ENCODE results near the gene SEMA5B.

SEMA5B gene

GRCh38 chr3:123027292-123028232 is at the start of gene SEMA5B:
Gene SEMA5B (minus strand): TSS chr3:123027763. CDS start chr3:122961263, 66,500 bp downstream.
- no peak for DNase-seq

DNA sequence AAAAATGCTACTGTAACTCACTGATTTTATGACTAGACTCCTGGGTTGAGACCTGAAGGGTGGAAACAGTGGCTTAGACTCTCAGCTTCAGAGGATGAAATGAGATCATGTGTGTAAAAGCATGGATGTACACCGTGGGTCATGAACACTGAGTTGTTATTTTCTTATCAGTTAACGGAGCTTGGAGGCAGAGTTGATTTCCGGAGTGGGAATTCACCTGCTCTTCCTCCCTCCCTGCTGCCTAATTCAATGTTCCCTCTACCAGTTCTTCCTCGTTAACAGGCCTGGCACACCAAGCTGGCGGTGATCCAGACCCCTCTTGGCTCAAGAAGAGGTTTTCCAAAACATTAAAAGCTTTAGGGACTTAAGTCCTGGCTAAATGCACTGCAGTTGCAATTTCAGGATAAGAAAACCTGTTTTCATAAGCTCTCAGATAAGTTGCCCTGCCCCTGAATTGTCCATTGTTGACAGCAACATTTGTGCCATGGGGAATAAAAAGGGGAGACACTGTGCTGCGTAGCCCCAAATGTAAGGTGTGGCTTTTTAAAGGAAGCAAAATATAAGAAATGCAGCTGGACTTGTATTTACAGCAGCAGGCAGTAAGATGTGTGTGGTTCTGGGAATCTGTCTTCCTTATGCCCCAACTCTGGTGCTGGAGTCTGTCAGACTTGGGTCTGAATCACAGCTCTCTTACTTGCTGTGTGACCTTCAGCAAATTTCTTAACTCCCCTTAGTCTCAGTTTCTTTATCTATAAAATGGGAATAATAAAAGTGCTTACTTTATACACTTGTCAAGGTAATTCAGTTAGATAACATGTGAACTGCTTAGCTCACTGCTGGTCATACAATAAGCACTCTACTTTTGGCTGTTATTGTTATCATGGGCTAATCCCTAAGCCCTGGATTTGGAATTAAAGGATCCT is 49.2 kb upstream of the SEMA5B start:
- no peak for DNase-seq

- no peak for DNase-seq
These were observed 48.5 kb upstream of the SEMA5B start for GRCh38 chr3:123076112-123076495.

DNA sequence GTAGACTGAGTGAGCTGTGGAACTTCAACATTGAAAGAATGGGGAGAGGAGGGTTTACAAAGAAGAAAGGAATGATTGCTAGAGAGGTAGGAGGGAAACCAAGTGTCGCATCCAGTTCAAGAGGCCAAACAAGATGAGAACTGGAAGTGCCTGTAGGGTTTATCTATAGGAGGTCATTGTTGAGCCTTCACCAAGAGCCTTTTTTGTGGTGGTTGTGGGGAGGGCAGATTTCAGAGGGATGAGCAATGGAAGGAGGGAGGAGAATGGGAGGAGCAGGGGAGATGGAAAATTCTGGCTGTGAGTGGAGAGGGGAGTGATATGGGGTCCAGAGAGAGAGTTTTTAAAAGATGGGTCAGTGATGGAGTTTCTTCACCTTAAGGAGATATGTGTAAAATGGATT is 47.8 kb upstream of the SEMA5B start:
- no peak for DNase-seq

DNA sequence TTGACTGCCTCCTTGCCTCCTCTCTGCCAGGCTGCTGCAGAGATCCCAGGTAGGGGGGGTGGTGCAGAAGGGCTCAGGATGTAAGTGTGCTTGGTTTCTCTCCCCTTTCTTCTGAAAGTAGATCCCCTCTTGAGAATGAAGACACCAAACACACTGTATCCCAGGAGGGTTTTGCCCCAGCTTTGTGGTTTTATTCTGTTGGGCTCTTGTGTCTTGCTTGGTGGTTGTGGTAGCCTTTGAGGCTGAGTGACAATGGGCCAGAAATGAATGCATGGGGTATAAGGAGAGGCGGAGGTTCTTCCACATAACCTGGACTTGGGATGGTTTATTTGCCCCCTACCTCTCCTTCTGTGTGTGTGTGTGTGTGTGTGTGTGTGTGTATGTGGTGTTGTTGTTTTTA is 45.0 kb upstream of the SEMA5B start:
- no peak for DNase-seq

DNA sequence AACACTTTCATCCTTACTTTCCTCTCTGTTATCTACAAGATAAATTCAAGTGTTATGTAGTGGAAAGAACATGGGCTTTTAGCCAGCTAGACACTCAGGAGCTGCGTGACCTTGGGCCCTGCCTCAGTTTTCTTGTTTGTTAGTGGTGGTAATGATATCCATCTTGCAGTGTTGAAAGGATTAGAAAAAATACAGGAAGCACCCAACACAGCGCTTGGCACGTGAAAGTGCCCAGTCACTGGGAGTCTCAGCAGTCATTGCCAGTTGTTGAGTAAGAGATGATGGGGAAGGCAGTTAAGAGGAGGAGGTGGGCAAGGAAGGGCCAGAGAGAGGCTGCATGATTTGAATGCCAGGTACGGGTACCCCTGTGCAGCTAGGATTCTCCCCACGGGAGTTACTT is 44.6 kb upstream of the SEMA5B start:
- no peak for DNase-seq

GRCh38 chr3:123071581-123071980 is 44.0 kb upstream of the SEMA5B start:
- no peak for DNase-seq

DNA sequence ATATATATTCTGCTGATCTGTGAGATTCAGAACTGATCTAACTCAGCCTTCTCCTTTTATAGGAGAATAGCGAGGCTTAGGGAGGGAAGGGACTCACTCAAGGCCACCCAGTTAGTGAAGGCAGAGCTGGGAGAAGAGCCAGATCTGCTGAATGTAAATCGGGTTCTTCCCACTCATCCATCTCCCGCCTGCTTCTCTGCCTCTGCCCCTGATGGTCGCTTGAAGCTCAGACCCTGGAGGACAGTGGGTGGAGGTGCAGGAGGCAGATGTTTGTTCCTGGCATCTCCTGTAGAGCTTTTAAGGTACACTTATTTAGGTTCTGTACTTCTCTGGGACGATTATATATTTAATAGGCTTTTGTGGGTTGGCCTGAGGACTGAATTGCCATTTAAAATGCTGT is 43.6 kb upstream of the SEMA5B start:
- DNase-seq = no peak

- no peak for DNase-seq
These were observed 42.9 kb upstream of the SEMA5B start for GRCh38 chr3:123070510-123070909.

GRCh38 chr3:123068601-123069381 is 41.2 kb upstream of the SEMA5B start:
- DNase-seq = no peak

DNA sequence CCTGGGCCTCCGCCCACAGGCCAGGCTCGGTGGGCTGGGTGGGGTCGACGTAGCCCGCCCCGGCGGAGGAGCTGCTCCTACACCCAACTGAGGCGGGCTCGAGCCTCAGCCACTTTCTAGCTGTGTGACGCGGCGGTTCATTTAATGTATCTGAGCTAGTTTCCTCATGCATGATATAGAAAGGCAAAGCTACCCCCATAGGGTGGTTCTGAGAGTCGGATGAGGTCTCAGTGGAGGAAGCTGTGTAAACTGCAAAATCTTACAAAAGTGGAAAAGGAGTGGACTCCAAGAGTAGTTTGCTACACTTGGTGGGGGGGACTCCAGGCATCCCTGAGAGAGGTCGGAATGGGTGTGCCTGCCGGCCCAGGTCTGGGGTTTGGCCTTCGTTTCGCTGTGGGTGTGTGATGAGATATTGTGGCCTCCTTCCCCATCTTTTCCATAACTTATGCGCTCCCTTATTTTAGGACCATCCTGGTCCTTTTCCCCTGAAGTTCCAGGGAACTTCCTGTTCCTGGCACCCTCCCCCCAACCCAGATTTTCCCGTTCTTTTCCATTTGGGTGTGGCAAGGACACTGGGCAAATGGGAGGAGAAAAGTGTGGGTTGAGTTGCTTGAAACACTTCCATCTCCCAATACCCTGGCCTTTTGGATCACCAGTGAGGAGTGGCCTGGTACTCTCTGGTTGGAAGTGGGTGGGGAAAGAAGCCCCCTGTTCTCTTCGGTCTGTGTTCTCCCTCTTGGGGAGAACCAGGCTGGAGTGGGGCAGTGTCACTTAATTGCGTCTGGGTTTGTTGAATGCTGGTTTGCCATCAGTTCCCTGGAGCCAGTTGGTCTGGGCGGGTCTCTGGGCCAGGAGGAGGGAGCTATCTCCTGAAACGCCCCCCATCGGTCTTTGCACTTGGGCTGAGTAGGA is 40.4 kb upstream of the SEMA5B start:
- no peak for DNase-seq

DNA sequence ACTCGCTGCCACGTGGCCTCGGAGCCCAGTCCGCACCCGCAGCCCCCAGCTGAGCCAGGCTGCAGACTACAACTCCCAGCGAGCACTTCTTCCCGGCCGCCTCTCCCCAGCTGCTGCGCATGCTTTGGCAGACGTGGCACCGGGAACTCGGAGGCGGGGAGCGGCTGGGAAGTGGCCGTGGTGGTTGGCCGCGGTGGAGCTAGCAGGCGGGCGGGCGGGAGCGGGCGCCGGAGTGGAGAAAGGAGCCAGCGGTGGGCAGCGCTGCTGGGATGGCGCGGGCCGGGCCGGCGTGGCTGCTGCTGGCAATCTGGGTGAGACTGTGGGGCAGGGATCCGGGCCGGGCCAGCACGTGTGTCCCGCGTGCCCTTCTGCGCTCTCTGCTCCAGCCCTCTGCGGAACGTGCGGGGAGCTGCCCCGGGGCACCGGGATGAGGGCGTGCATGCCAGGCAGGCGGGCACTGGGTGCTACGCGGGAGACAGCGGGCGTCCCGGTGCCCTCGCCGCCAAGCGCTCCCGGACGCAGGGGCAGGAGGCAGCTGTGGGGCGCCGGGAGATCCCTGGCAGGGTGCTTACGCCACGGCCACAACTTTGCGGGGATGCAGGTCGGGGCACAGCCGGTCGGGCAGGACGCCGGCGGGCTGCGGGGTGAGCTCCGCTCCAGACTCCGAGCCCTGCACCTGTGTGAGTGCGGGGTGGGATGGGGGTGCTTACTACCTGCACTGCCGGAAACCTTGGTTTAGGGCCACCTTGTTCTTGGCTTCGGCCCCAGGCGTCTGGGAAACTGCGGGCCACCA is 39.5 kb upstream of the SEMA5B start, which contains the start of gene PDIA5:
TSS of gene PDIA5 (plus strand) at position 130 of the 793 bp plus-strand sequence. CDS start at position 270, 140 bp downstream.
- peak; percentile 75 for DNase-seq

DNA sequence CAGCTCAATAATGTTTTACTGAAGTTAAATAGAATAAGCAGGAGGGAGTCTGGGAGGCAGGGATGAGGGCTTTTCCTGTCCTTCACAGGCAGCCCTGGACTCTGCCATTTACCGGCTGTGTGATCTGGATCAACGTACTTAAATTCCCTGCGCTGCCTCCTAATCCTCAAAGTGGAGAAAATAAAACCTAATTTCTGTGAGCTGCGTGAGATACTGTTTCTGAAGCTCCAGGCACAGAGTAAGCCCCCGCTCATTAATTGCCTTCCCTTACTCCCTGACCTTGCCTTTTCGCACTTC is 39.0 kb upstream of the SEMA5B start:
- DNase-seq = no peak

DNA sequence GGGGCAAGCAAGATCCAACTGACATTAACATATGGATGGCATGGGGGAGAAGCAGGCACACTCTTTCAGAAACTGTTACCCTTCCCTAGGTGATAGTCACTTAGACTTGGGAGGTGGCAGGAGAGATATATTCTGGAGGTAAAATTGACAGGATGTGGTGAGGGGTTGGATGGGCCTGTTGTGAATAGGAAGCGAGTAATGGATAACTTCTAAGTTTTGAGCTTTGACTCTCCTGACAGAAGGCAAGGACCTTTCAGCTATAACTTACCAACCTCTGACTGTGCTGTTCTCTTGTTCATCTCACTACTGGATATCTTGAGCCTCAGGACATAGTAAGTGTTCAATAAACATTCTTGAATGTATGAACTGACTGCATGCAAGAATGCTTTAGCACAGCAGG is 37.4 kb upstream of the SEMA5B start:
- no peak for DNase-seq

- no peak for DNase-seq
These were observed 36.9 kb upstream of the SEMA5B start for GRCh38 chr3:123064506-123064905.

DNA sequence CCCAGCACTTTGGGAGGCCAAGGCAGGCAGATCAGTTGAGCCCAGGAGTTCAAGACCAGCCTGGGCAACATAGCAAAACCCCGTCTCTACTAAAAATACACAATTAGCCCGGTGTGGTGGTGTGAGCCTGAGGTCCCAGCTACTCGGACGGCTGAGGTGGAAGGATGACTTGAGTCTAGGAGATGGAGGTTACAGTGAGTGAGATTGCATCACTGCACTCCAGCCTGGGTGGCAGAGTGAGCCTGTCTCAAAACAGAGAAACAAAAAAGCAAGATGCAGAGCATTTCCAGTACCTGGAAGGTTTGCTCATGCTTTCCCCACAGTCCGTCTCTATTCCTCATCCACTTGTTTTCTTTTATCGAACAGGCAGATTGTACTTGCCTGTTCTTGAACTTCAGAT is 35.5 kb upstream of the SEMA5B start:
- DNase-seq = no peak

DNA sequence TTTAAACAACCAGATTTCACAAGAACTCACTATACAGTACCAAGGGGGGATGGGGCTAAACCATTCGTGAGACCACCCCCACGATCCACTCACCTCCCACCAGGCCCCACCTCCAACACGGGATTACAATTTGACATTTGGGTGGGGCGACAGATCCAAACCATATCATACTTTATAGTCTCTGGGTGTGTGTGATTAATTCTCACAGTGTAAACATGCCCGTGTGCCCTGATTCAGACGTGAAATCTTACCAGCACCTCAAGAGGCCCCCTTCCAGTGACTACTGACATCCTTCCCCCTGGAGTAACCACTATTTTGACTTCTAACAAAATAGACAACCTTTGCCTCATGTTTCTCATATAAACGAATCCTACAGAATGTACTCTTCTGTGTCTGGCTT is 34.3 kb upstream of the SEMA5B start:
- no peak for DNase-seq

DNA sequence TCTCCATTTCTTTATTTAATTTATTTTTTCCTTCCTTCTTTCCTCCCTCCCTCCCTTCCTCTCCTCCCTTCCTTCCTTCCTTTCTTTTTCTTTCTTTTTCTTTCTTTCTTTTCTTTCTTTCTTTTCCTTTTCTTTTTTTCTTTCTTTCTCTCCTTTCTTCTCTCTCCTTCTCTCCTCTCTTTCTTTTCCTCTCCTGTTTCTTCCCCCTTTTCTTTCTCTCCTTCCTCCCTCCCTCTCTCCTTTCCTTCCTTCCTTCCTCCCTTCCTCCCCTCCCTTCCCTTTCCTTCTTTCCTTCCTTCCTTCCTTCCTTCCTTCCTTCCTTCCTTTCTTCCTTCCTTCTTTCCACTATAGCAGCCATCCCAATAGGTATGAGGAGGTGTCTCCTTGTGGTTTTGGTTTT is 32.5 kb upstream of the SEMA5B start:
- DNase-seq = no peak

DNA sequence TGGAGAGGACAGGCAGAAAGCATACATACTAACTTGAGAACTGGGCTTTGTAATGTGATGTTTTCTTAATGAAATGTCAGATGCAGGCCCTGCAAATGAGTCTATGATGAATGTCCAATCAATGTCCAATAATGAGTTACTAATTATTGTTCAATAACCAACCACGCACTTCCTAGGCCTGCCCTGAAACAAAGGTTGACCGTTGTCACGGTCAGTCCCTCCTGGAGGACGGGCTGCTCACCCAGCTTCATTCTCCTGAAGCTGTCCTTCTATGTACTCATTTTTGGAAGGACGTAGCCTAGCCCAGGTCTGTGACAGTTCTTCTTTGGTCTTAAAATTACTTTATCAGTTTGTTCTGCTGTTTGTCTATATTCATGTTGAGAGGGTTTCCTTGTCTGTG is 30.9 kb upstream of the SEMA5B start:
- no peak for DNase-seq

- DNase-seq = no peak
These were observed 27.8 kb upstream of the SEMA5B start for GRCh38 chr3:123055352-123055751.

GRCh38 chr3:123054931-123055330 is 27.4 kb upstream of the SEMA5B start:
- DNase-seq = no peak

All from NCI-H774 (cell line).